Endothelial cell (in vitro differentiated cells): ENCODE data around the gene RAB22A. TPM values are rescaled to one million over a fixed set of nuclear protein-coding genes. Genes with fewer than 3 reads are reported as not detected.

Experiments
- DNase-seq: peaks from one replicate; pipeline ENCODE4 v3.0.0; 2021; ENCODE audit warnings: low spot score
- H3K27ac Mint-ChIP-seq: one replicate; pipeline ENCODE4 v1.8.0; 2021; ENCODE audit warnings: mixed read lengths, inconsistent platforms; ENCODE audit not compliant: unreplicated experiment
- H3K27me3 Mint-ChIP-seq: one replicate; pipeline ENCODE4 v1.8.0; 2021; ENCODE audit warnings: mild to moderate bottlenecking, moderate library complexity, mixed read lengths, inconsistent platforms; ENCODE audit not compliant: unreplicated experiment
- H3K36me3 Mint-ChIP-seq: one replicate; pipeline ENCODE4 v1.8.0; 2021; ENCODE audit warnings: mild to moderate bottlenecking, low read depth, mixed read lengths, inconsistent platforms; ENCODE audit not compliant: unreplicated experiment
- H3K4me1 Mint-ChIP-seq: one replicate; pipeline ENCODE4 v1.8.0; 2021; ENCODE audit warnings: mild to moderate bottlenecking, mixed read lengths, inconsistent platforms; ENCODE audit not compliant: unreplicated experiment
- H3K4me3 Mint-ChIP-seq: one replicate; pipeline ENCODE4 v1.8.0; 2021; ENCODE audit warnings: mild to moderate bottlenecking, mixed read lengths, inconsistent platforms; ENCODE audit not compliant: unreplicated experiment
- H3K9me3 Mint-ChIP-seq: one replicate; pipeline ENCODE4 v1.8.0; 2021; ENCODE audit warnings: mixed read lengths, inconsistent platforms; ENCODE audit not compliant: unreplicated experiment
- CTCF ChIP-seq: fragments of 200-600 bp; sonication (generic); IDR thresholded peaks from one replicate; pipeline ENCODE4 v1.5.0; 2021; ENCODE audit warnings: antibody characterized with exemption; ENCODE audit not compliant: unreplicated experiment
- total RNA-seq: library from RNA; stranded (reverse); fragmentation: NEBNext Ultra II Directional; extraction: Animal tissue kit (Norgen Biotek cat#: 25700); gene quantifications from one replicate; pipeline ENCODE4 v1.2.1, GENCODE V29; 2021; ENCODE audit not compliant: unreplicated experiment

Gene RAB22A
- total RNA-seq, 1 donor from 2014 or later = 14.2 TPM

- Mint-ChIP-seq H3K27me3 (peaks cover 5% of the 10 kb centered on the region), H3K9me3 (no peaks in the 10 kb centered on the region), H3K4me3 (peak overlapping the region; percentile 49), H3K4me1 (peaks cover 7% of the 10 kb centered on the region), H3K36me3 (peaks cover 25% of the 10 kb centered on the region), H3K27ac (no peak overlapping the region)
- no peak for TF ChIP-seq CTCF
- DNase-seq = no peak
Observed at GRCh38 chr20:58339741-58340140, 30.2 kb downstream of the RAB22A start.

GRCh38 chr20:58340151-58340550 is 30.6 kb downstream of the RAB22A start:
- Mint-ChIP-seq H3K27me3 (peaks cover 5% of the 10 kb centered on the region), H3K4me3 (no peak overlapping the region), H3K36me3 (peaks cover 27% of the 10 kb centered on the region), H3K9me3 (no peaks in the 10 kb centered on the region), H3K27ac (no peak overlapping the region), H3K4me1 (peaks cover 5% of the 10 kb centered on the region)
- no peak for TF ChIP-seq CTCF
- no peak for DNase-seq

GRCh38 chr20:58340853-58341252 is 31.3 kb downstream of the RAB22A start:
- Mint-ChIP-seq H3K9me3 (no peaks in the 10 kb centered on the region), H3K36me3 (peaks cover 34% of the 10 kb centered on the region), H3K4me1 (peaks cover under 1% of the 10 kb centered on the region), H3K4me3 (no peak overlapping the region), H3K27ac (no peak overlapping the region), H3K27me3 (peaks cover 5% of the 10 kb centered on the region)
- no peak for TF ChIP-seq CTCF
- DNase-seq = no peak

- Mint-ChIP-seq H3K4me3 (no peak overlapping the region), H3K27me3 (peaks cover 4% of the 10 kb centered on the region), H3K9me3 (no peaks in the 10 kb centered on the region), H3K27ac (no peak overlapping the region), H3K4me1 (no peaks in the 10 kb centered on the region), H3K36me3 (peaks cover 48% of the 10 kb centered on the region)
- no peak for DNase-seq
- no peak for TF ChIP-seq CTCF
Observed at GRCh38 chr20:58342104-58342945, 32.8 kb downstream of the RAB22A start.

- Mint-ChIP-seq H3K9me3 (no peaks in the 10 kb centered on the region), H3K27me3 (peaks cover 4% of the 10 kb centered on the region), H3K36me3 (peaks cover 40% of the 10 kb centered on the region), H3K4me1 (no peaks in the 10 kb centered on the region), H3K4me3 (peak overlapping the region; percentile 5), H3K27ac (no peak overlapping the region)
- no peak for DNase-seq
- no peak for TF ChIP-seq CTCF
Observed at GRCh38 chr20:58344741-58345140, 35.2 kb downstream of the RAB22A start.
